Mucosa of descending colon (tissue), 3 donors: ENCODE results near the gene SLC22A1. TPM values are rescaled to one million over a fixed set of nuclear protein-coding genes. Genes with fewer than 3 reads are reported as not detected.
"Not testable (repeated sequence)": the region's sequence is repeated elsewhere in the genome, so short reads cannot be mapped to it uniquely, and the experiment has no call there.

ENCODE experiments used
- ATAC-seq: fragments of 200-7000 bp; cut with Tn5 transposase; one replicate; pipeline ENCODE4 v1.9.1; 2020; ENCODE audit warnings: mild to moderate bottlenecking, moderate library complexity
- DNase-seq, 3 donors: peaks; one replicate each; pipeline ENCODE4 v3.0.0-alpha.2; 2020
- H3K36me3 ChIP-seq: fragments of 200-600 bp; one replicate; pipeline ENCODE4 v1.8.0; 2021; ENCODE audit warnings: low read depth, mild to moderate bottlenecking
- H3K4me1 ChIP-seq: fragments of 200-600 bp; one replicate; pipeline ENCODE4 v1.8.0; 2021; ENCODE audit warnings: low read depth, mild to moderate bottlenecking
- H3K4me3 ChIP-seq: fragments of 200-600 bp; one replicate; pipeline ENCODE4 v1.8.0; 2021; ENCODE audit warnings: mild to moderate bottlenecking
- H3K9me3 ChIP-seq: fragments of 200-600 bp; one replicate; pipeline ENCODE4 v1.8.0; 2021; ENCODE audit warnings: mild to moderate bottlenecking
- CTCF ChIP-seq: fragments of 200-600 bp; IDR thresholded peaks from one replicate; pipeline ENCODE4 v1.8.0; 2022; ENCODE audit warnings: antibody characterized with exemption, mild to moderate bottlenecking
- intact Hi-C, 2 donors: fragments of 100-400 bp; cut with DNase I in 1 of 2; cut with micrococcal nuclease in 1 of 2; formaldehyde crosslinking; loops; one replicate each; pipeline versions ENCODE4 v1.11.0 to v1.11.1; 2022; cut with DNase I, micrococcal nuclease
- total RNA-seq, 3 donors: library from RNA; stranded (reverse); fragmentation: NEBNext Ultra II Directional in 2 of 3; extraction: Animal tissue kit (Norgen Biotek cat#: 25700) in 2 of 3; gene quantifications; one replicate each; pipeline versions ENCODE4 v1.2.1 to v1.2.4, GENCODE V29; 2021 to 2023
- donor health status: DM: no; HTN: no; CAD: no; lungs with moderate emphysema.
- donor health status: DM: no; HTN: no; CAD: no.
- donor health status: DM: no; HTN: yes; CAD: no.

The SLC22A1 gene
- total RNA-seq, 3 donors from 2014 or later = 1.9 to 2.4 (median 2.4) TPM

GRCh38 chr6:160088784-160089533 lies 32.7 kb upstream of the SLC22A1 start:
- Histone ChIP-seq H3K9me3 (no peaks in the 10 kb centered on the region), H3K4me3 (no peak overlapping the region), H3K36me3 (peaks cover 6% of the 10 kb centered on the region), H3K4me1 (peaks cover 6% of the 10 kb centered on the region)
- ATAC-seq = no peak
- intact Hi-C loops = loop anchor here in 1 of 2 donors (10.0 kb wide), 1 partner anchor 366 kb away; no protein-coding TSS in a partner anchor
- no peak for TF ChIP-seq CTCF
- DNase-seq = no peak

- no peak overlapping the region for H3K4me3 ChIP-seq
- H3K9me3 ChIP-seq = no peaks in the 10 kb centered on the region
- no peak for TF ChIP-seq CTCF
- intact Hi-C loops = loop anchor here in 1 of 2 donors (10.0 kb wide), 1 partner anchor 365 kb away; no protein-coding TSS in a partner anchor
- H3K4me1 ChIP-seq = peaks cover 6% of the 10 kb centered on the region
- ATAC-seq (no peak), DNase-seq (no peak)
- peaks cover 4% of the 10 kb centered on the region for H3K36me3 ChIP-seq
Observed at GRCh38 chr6:160089534-160089897, 32.1 kb upstream of the SLC22A1 start.

- H3K36me3 ChIP-seq, H3K4me3 ChIP-seq, H3K4me1 ChIP-seq, H3K9me3 ChIP-seq: not testable (repeated sequence)
- DNase-seq (peak in 2 of 3 donors; percentile 51 to 60), ATAC-seq (peak; percentile 89)
- intact Hi-C loops = loop anchor here in 1 of 2 donors (10.0 kb wide), 1 partner anchor 364 kb away; no protein-coding TSS in a partner anchor
Observed at GRCh38 chr6:160090442-160091239, 31.0 kb upstream of the SLC22A1 start.

- not testable (repeated sequence) for H3K9me3 ChIP-seq, ATAC-seq, DNase-seq, H3K4me1 ChIP-seq, H3K4me3 ChIP-seq, H3K36me3 ChIP-seq
- intact Hi-C loops = loop anchor here in 1 of 2 donors (10.0 kb wide), 1 partner anchor 363 kb away; no protein-coding TSS in a partner anchor
Observed at GRCh38 chr6:160092176-160092575, 29.4 kb upstream of the SLC22A1 start.

GRCh38 chr6:160092602-160093001 lies 29.0 kb upstream of the SLC22A1 start:
- Histone ChIP-seq H3K36me3 (peaks cover 4% of the 10 kb centered on the region), H3K4me1 (peaks cover 3% of the 10 kb centered on the region), H3K4me3 (no peak overlapping the region), H3K9me3 (no peaks in the 10 kb centered on the region)
- ATAC-seq (no peak), DNase-seq (no peak)
- no peak for TF ChIP-seq CTCF
- intact Hi-C loops = loop anchor here in 1 of 2 donors (10.0 kb wide), 1 partner anchor 362 kb away; no protein-coding TSS in a partner anchor

- Histone ChIP-seq H3K36me3 (peaks cover 4% of the 10 kb centered on the region), H3K4me3 (no peak overlapping the region), H3K9me3 (no peaks in the 10 kb centered on the region), H3K4me1 (peaks cover 3% of the 10 kb centered on the region)
- DNase-seq (no peak), ATAC-seq (no peak)
- intact Hi-C loops = loop anchor here in 1 of 2 donors (10.0 kb wide), 1 partner anchor 362 kb away; no protein-coding TSS in a partner anchor
- TF ChIP-seq CTCF = no peak
Observed at GRCh38 chr6:160093061-160093460, 28.6 kb upstream of the SLC22A1 start.
